K562 (cell line): ENCODE measurements around the gene LRRC7. TPM values are rescaled to one million over a fixed set of nuclear protein-coding genes. Genes with fewer than 3 reads are reported as not detected.

Experiments used
- ATAC-seq: fragments of 200-7000 bp; cut with Tn5 transposase; 3 replicates; pipeline ENCODE4 v1.9.1; 2020; ENCODE audit warnings: moderate library complexity
- BruUV-seq: library from RNA; stranded (reverse); fragments of 400-500 nt; replicated peaks from 2 replicates; lab custom pipeline; 2021; lab: Mats Ljungman, UMichigan
- CTCF ChIA-PET: fragments of 300-600 bp; formaldehyde crosslinking; extraction: SDS; loops from one replicate; lab custom pipeline; 2021; ENCODE audit warnings: low intra/inter-chr PET ratio; lab: Yijun Ruan, JAX
- POLR2A ChIA-PET: fragments of 300-600, 350-650 bp; sonication (Branson Sonifier 250); formaldehyde crosslinking; extraction: SDS; loops from one replicate; lab custom pipeline; 2021; ENCODE audit warnings: antibody characterized with exemption, inconsistent platforms; lab: Yijun Ruan, JAX
- DNase-seq, 4 experiments: peaks; one replicate each; pipeline versions ENCODE4 v3.0.0 to v3.0.0-alpha.2; 2011 to 2018; ENCODE audit warnings: low spot score in 3 of 4, mixed read lengths in 3 of 4; ENCODE audit errors: extremely low read depth in 1 of 4
- FAIRE-seq: peaks from 2 replicates; lab custom pipeline; 2011; peaks lifted over from hg19 to GRCh38; lab: Jason Lieb, UNC
- H2AFZ ChIP-seq: 2 replicates; pipeline ENCODE4 v1.6.0; 2011; ENCODE audit warnings: low read depth, low read length, control low read depth, inconsistent platforms
- H3K27ac ChIP-seq: fragments of 200-600 bp; 3 replicates; pipeline ENCODE4 v1.8.0; 2011; ENCODE audit warnings: low read depth, mild to moderate bottlenecking, control low read depth, inconsistent platforms, low read length, moderate library complexity, mixed read lengths; ENCODE audit errors: extremely low read depth
- H3K27me3 ChIP-seq, 2 experiments: fragments of 300-600 bp in 1 of 2; 2 replicates in 1 of 2; 3 replicates in 1 of 2; pipeline versions ENCODE4 v1.6.0 to v1.8.0; 2011; ENCODE audit warnings: inconsistent platforms in 2 of 2, low read length in 2 of 2, mild to moderate bottlenecking in 1 of 2, mixed read lengths in 1 of 2, moderate library complexity in 1 of 2; ENCODE audit not compliant: control insufficient read depth in 2 of 2, insufficient read depth in 2 of 2
- H3K36me3 ChIP-seq: fragments of 300-600 bp; 3 replicates; pipeline ENCODE4 v1.8.0; 2011; ENCODE audit warnings: mild to moderate bottlenecking, low read length, inconsistent platforms; ENCODE audit not compliant: control insufficient read depth, insufficient read depth
- H3K4me1 ChIP-seq, 2 experiments: fragments of 200-600 bp in 1 of 2; replicated peaks in 1 of 2; 2 replicates in 1 of 2; 3 replicates in 1 of 2; pipeline versions ENCODE4 v1.5.1 to v1.8.0; 2011; ENCODE audit warnings: inconsistent platforms in 2 of 2, low read length in 2 of 2, mild to moderate bottlenecking in 1 of 2, mixed read lengths in 1 of 2, moderate library complexity in 1 of 2; ENCODE audit not compliant: control insufficient read depth in 2 of 2, insufficient read depth in 2 of 2
- H3K4me2 ChIP-seq: 2 replicates; pipeline ENCODE4 v1.6.1; 2011; ENCODE audit warnings: low read length, control low read depth, inconsistent platforms, mixed read lengths; ENCODE audit not compliant: insufficient read depth
- H3K4me3 ChIP-seq: fragments of 200-600 bp; sonication (generic), shearing (Covaris generic); 2 replicates; pipeline ENCODE4 v1.5.1; 2016; ENCODE audit warnings: control low read depth, inconsistent platforms
- H3K79me2 ChIP-seq: fragments of 200-600 bp; 3 replicates; pipeline ENCODE4 v1.8.0; 2011; ENCODE audit warnings: low read length, inconsistent platforms; ENCODE audit not compliant: control insufficient read depth, insufficient read depth
- H3K9ac ChIP-seq, 2 experiments: 2 replicates each; pipeline versions ENCODE4 v1.6.0 to v1.6.1; 2011; ENCODE audit warnings: low read depth in 2 of 2, low read length in 2 of 2, control low read depth in 1 of 2, inconsistent platforms in 1 of 2, mild to moderate bottlenecking in 1 of 2, mixed read lengths in 1 of 2; ENCODE audit not compliant: insufficient read depth in 1 of 2
- H3K9me1 ChIP-seq: one replicate; pipeline ENCODE4 v1.6.0; 2011; ENCODE audit warnings: inconsistent platforms, mild to moderate bottlenecking, low read length, moderate library complexity; ENCODE audit not compliant: control insufficient read depth, insufficient read depth
- H3K9me3 ChIP-seq: replicated peaks from 2 replicates; pipeline ENCODE4 v1.5.1; 2011; ENCODE audit warnings: low read depth, low read length, inconsistent platforms; ENCODE audit not compliant: control insufficient read depth, insufficient read depth
- H4K20me1 ChIP-seq: replicated peaks from 2 replicates; pipeline ENCODE4 v1.6.1; 2011; ENCODE audit warnings: low read length, inconsistent platforms, mixed read lengths; ENCODE audit not compliant: control insufficient read depth, insufficient read depth
- CEBPB ChIP-seq: fragments of 450-650 bp; IDR thresholded peaks from 2 replicates; pipeline ENCODE4 v1.6.1; 2016; ENCODE audit warnings: missing genetic modification characterization, missing compliant biosample characterization
- CEBPG ChIP-seq, 3 experiments: fragments of 200-800 bp in 1 of 3; sonication (Bioruptor generic) in 1 of 3; sonication (generic) in 1 of 3; formaldehyde crosslinking in 1 of 3; IDR thresholded peaks in 2 of 3; conservative IDR thresholded peaks in 1 of 3; 2 replicates each; pipeline versions ENCODE4 v1.6.1 to v1.8.0; 2016 to 2022; ENCODE audit warnings: missing compliant biosample characterization in 2 of 3, missing genetic modification characterization in 2 of 3, mild to moderate bottlenecking in 1 of 3, missing genetic modification reagents in 1 of 3
- FOSL1 ChIP-seq: fragments of 200-800 bp; sonication (Bioruptor generic); conservative IDR thresholded peaks from 2 replicates; pipeline ENCODE4 v1.6.1; 2016; ENCODE audit warnings: missing genetic modification characterization, missing compliant biosample characterization
- GTF2A2 ChIP-seq: IDR thresholded peaks from 2 replicates; pipeline ENCODE4 v1.6.1; 2016; ENCODE audit warnings: mild to moderate bottlenecking, missing genetic modification characterization, missing compliant biosample characterization
- PREB ChIP-seq: sonication (generic); formaldehyde crosslinking; IDR thresholded peaks from 2 replicates; pipeline ENCODE4 v1.8.1; 2023; ENCODE audit warnings: mild to moderate bottlenecking, missing genetic modification reagents
- RBFOX2 ChIP-seq: fragments of 200-400 bp; formaldehyde crosslinking; IDR thresholded peaks from 2 replicates; pipeline ENCODE4 v1.6.1; 2017; ENCODE audit warnings: low read depth, mild to moderate bottlenecking, low read length, moderate library complexity
- RBM25 ChIP-seq: fragments of 200-400 bp; formaldehyde crosslinking; IDR thresholded peaks from 2 replicates; pipeline ENCODE4 v1.6.1; 2018; ENCODE audit warnings: low read length, low read depth, moderate library complexity; ENCODE audit not compliant: severe bottlenecking
- TAF9B ChIP-seq: fragments of 450-650 bp; IDR thresholded peaks from 2 replicates; pipeline ENCODE4 v1.6.1; 2018; ENCODE audit warnings: mild to moderate bottlenecking; ENCODE audit not compliant: partially characterized antibody
- TSC22D4 ChIP-seq: fragments of 450-650 bp; IDR thresholded peaks from 2 replicates; pipeline ENCODE4 v1.6.1; 2016; ENCODE audit warnings: missing genetic modification characterization, missing biosample characterization, control low read depth
- ZNF124 ChIP-seq: sonication (generic); formaldehyde crosslinking; IDR thresholded peaks from 2 replicates; pipeline ENCODE4 v1.8.1; 2022; ENCODE audit warnings: missing genetic modification reagents
- ZNF347 ChIP-seq: fragments of 450-650 bp; formaldehyde crosslinking; IDR thresholded peaks from 2 replicates; pipeline ENCODE4 v1.4.0; 2020; ENCODE audit warnings: low read depth, mild to moderate bottlenecking, moderate library complexity
- ZNF780A ChIP-seq: fragments of 250-450 bp; sonication (Bioruptor Pico); IDR thresholded peaks from 2 replicates; pipeline ENCODE4 v1.5.0; 2021; ENCODE audit warnings: mild to moderate bottlenecking
- WGBS: fragments of 100-300 bp; shearing (Covaris generic); methylation state at CpG from one replicate; pipeline ENCODE4 v1.1.6; 2016; ENCODE audit warnings: low coverage, mixed read lengths; ENCODE audit not compliant: insufficient coverage; ENCODE audit errors: missing lambda C conversion rate; 5-methylcytosine and 5-hydroxymethylcytosine counted together
- in situ Hi-C: fragments of 300-500 bp; cut with MboI; formaldehyde crosslinking; loops from 4 replicates; pipeline ENCODE4 v1.15.0; 2018; ENCODE audit warnings: inconsistent platforms, mixed read lengths
- intact Hi-C: fragments of 100-400 bp; cut with micrococcal nuclease; formaldehyde crosslinking; loops from 2 replicates; pipeline ENCODE4 v1.14.2; 2022
- polyA plus RNA-seq, 8 experiments: library from polyadenylated mRNA; depleted of rRNA in 4 of 8; stranded (reverse) in 5 of 8; unstranded in 3 of 8; fragments of >200 nt; fragmentation: Nextera tagmentation in 2 of 8; fragmentation: Illumina TruSeq in 1 of 8; extraction: Ambion mirVana in 2 of 8; extraction: Trizol in 1 of 8; gene quantifications; 2 replicates each; pipeline versions ENCODE4 v1.2.1 to v1.2.3, GENCODE V29; 2011 to 2014; ENCODE audit warnings: inconsistent platforms in 1 of 8, missing spikeins in 1 of 8
- total RNA-seq, 7 experiments: library from RNA; depleted of rRNA in 6 of 7; stranded (reverse); fragments of >200 nt in 6 of 7; fragmentation: Illumina TruSeq in 2 of 7; extraction: Trizol in 2 of 7; gene quantifications; 2 replicates each; pipeline versions ENCODE4 v1.2.1 to v1.2.3, GENCODE V29; 2011 to 2021; ENCODE audit warnings: low replicate concordance in 1 of 7

LRRC7 gene
- total and polyA plus RNA-seq, 9 of the 15 experiments (the other 6 are each of a cell fraction or from before 2014, with no cell fraction given): 0.09 to 0.94 (median 0.49) TPM

DNA sequence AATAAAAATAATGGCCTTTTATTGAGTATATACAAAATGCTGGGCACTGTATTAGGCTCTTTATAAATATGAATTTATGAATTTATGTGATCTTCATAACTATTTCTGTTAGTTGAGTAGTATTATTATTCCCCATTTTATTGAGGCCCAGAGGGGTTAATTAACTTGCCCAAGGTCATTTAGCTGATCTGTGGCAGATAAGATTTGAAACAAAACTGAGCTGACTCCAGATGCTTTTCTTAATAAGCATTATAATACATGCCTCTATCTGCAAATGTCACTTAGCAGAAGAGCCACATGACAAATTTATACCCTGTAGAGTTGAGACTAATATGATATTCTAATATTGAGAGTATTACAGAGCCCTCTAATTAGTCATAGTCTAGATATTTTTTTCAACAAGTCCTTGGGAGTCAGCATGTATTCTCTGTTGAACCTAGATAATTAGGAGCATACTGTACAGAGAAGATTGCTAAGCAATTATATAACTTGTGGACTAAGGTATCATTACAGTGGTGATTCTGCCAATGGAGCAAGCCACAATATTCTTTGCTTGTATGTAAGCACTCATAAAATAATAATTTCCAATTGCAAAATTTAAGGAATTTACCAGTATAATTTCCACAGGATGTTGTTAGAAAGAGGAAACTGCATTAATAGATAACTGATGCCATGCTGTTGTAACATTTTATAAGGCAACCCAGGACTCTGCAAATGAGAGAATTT is 525.7 kb downstream of the LRRC7 start:
- no TSS peak for BruUV-seq
- no peaks in the 10 kb centered on the region for H3K36me3 ChIP-seq
- intact Hi-C loops (no loop called here), in situ Hi-C loops (no loop called here)
- no peak overlapping the region for H3K27ac ChIP-seq
- no peak overlapping the region for H3K9ac ChIP-seq
- ATAC-seq (no peak), FAIRE-seq (no peak), DNase-seq (no peak)
- POLR2A ChIA-PET: no interaction called here
- H3K79me2 ChIP-seq: no peaks in the 10 kb centered on the region
- no peaks in the 10 kb centered on the region for H3K9me3 ChIP-seq
- H4K20me1 ChIP-seq: no peaks in the 10 kb centered on the region
- CTCF ChIA-PET: no interaction called here
- no peak overlapping the region for H3K4me3 ChIP-seq
- no peaks in the 10 kb centered on the region for H3K9me1 ChIP-seq
- H3K27me3 ChIP-seq: no peaks in the 10 kb centered on the region
- TF ChIP-seq GTF2A2 (no peak), RBM25 (no peak), RBFOX2 (no peak), CEBPG (CRISPR knock-in tag; IDR thresholded peaks at IDR 0.05) (no peak), CEBPG (tag; conservative IDR thresholded peaks at IDR 0.05 in 1 of 2, IDR thresholded peaks at IDR 0.05 in 1 of 2) (no peak), ZNF347 (CRISPR knock-in tag) (no peak)
- no peak overlapping the region for H2AFZ ChIP-seq
- no peaks in the 10 kb centered on the region for H3K4me1 ChIP-seq
- H3K4me2 ChIP-seq: no peak overlapping the region

DNA sequence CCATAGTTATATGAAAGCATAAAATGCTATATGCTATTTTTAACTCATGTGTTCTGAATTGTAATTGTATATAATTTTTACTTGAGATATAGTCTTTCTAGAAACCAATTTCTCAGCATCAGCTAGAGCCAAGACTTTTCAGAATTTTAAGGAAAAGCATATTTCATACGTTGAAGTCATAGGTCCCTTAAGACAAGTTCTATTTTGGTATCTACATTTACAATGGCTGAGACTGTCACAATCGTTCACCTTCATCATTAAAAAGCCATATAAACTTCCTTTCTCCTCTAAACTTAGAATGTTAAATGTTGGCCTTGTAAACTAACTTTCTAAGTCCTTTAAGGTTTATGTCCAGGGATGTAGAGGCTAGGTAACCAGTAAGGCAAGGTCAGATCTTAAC is 533.5 kb downstream of the LRRC7 start:
- Histone ChIP-seq H3K4me1 (no peaks in the 10 kb centered on the region), H3K9me3 (no peaks in the 10 kb centered on the region), H3K4me2 (no peak overlapping the region), H3K9ac (no peak overlapping the region), H3K4me3 (no peak overlapping the region), H4K20me1 (no peaks in the 10 kb centered on the region), H3K9me1 (no peaks in the 10 kb centered on the region), H3K27me3 (no peaks in the 10 kb centered on the region), H3K27ac (no peak overlapping the region), H2AFZ (no peak overlapping the region), H3K79me2 (no peaks in the 10 kb centered on the region), H3K36me3 (no peaks in the 10 kb centered on the region)
- FAIRE-seq: no peak
- TF ChIP-seq TSC22D4 (tag) (no peak), ZNF124 (no peak), FOSL1 (tag) (no peak), ZNF780A (CRISPR knock-in tag) (no peak), PREB (CRISPR knock-in tag) (no peak), TAF9B (no peak), CEBPB (tag) (no peak)
- in situ Hi-C loops: no loop called here
- ChIA-PET CTCF (no interaction called here), POLR2A (no interaction called here)
- BruUV-seq: no TSS peak
- intact Hi-C loops: no loop called here
- no peak for ATAC-seq
- DNase-seq: no peak
- 0% methylated on average over 2 of the region's 2 CpGs for WGBS
